HepG2 (cell line): Measurements from ENCODE around the gene OR2L8.

Source experiments
- MEIS1 ChIP-seq: sonication (generic); formaldehyde crosslinking; IDR thresholded peaks from 2 replicates; pipeline ENCODE4 v1.9.0; 2021; ENCODE audit warnings: mild to moderate bottlenecking, missing genetic modification reagents, moderate library complexity, borderline replicate concordance
- POLR2A ChIP-seq, 2 experiments: IDR thresholded peaks; 2 replicates each; pipeline ENCODE4 v1.6.1; 2011; ENCODE audit warnings: low read depth in 2 of 2, low read length in 2 of 2, mild to moderate bottlenecking in 1 of 2, moderate library complexity in 1 of 2; ENCODE audit not compliant: insufficient read depth in 1 of 2
- RAD21 ChIP-seq: fragments of 450-650 bp; formaldehyde crosslinking; IDR thresholded peaks from 2 replicates; pipeline ENCODE4 v1.5.0; 2020; ENCODE audit warnings: mild to moderate bottlenecking
- RBFOX2 ChIP-seq: fragments of 200-400 bp; formaldehyde crosslinking; IDR thresholded peaks from 2 replicates; pipeline ENCODE4 v1.6.1; 2017; ENCODE audit warnings: low read depth, mild to moderate bottlenecking, low read length
- SIX4 ChIP-seq: sonication (generic); formaldehyde crosslinking; IDR thresholded peaks from 2 replicates; pipeline ENCODE4 v1.4.0; 2020; ENCODE audit warnings: missing genetic modification reagents
- YEATS4 ChIP-seq: sonication (generic); formaldehyde crosslinking; IDR thresholded peaks from 2 replicates; pipeline ENCODE4 v1.4.0; 2020; ENCODE audit warnings: missing genetic modification reagents, borderline replicate concordance
- ZBTB38 ChIP-seq: sonication (generic); formaldehyde crosslinking; IDR thresholded peaks from 2 replicates; pipeline ENCODE4 v1.5.1; 2020; ENCODE audit warnings: mild to moderate bottlenecking, missing genetic modification reagents
- ZNF607 ChIP-seq: sonication (generic); formaldehyde crosslinking; IDR thresholded peaks from 2 replicates; pipeline ENCODE4 v1.5.1; 2020; ENCODE audit warnings: missing genetic modification reagents, mild to moderate bottlenecking, borderline replicate concordance
- TF ChIP-seq, protein P1 (sequence below): sonication (generic); formaldehyde crosslinking; conservative IDR thresholded peaks from 2 replicates; pipeline ENCODE4 v1.4.0; 2020; ENCODE audit warnings: missing genetic modification reagents
- TF ChIP-seq, protein P2 (sequence below): sonication (generic); formaldehyde crosslinking; IDR thresholded peaks from 2 replicates; pipeline ENCODE4 v1.4.0; 2020; ENCODE audit warnings: missing genetic modification reagents

DNA sequence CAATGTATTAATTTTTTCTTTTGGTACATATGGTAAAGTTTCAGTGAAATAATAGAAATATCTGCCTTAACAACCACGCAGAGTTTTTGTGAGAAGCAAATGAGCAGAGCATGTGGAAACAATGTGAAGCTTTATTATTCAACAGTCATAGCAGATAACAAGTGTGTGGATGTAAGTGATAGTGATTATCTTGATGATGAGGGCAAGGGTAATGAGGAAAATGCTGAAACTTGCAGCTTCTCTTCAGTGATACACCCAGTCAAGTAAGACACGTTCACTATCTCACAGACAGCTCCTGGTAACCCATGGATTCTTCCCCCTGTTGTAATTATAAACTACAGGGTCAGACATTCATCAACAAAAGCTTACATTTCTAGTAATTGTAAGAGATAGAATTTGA is 50.2 kb downstream of the OR2L8 start:
- TF ChIP-seq SIX4 (CRISPR knock-in tag), result no peak
- TF ChIP-seq RBFOX2, result no peak
- TF ChIP-seq MEIS1 (CRISPR knock-in tag), result no peak
- TF ChIP-seq POLR2A (IDR thresholded peaks at IDR 0.05; ENCODE audit: insufficient read depth in 1 of 2, low read depth in 2 of 2, low read length in 2 of 2), result no peak
- TF ChIP-seq YEATS4 (CRISPR knock-in tag), result no peak
- TF ChIP-seq ZNF607 (CRISPR knock-in tag), result no peak
- TF ChIP-seq, protein P1, sequence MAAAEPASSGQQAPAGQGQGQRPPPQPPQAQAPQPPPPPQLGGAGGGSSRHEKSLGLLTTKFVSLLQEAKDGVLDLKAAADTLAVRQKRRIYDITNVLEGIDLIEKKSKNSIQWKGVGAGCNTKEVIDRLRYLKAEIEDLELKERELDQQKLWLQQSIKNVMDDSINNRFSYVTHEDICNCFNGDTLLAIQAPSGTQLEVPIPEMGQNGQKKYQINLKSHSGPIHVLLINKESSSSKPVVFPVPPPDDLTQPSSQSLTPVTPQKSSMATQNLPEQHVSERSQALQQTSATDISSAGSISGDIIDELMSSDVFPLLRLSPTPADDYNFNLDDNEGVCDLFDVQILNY (CRISPR knock-in tag), result no peak
- TF ChIP-seq ZBTB38 (CRISPR knock-in tag), result no peak
- TF ChIP-seq, protein P2, sequence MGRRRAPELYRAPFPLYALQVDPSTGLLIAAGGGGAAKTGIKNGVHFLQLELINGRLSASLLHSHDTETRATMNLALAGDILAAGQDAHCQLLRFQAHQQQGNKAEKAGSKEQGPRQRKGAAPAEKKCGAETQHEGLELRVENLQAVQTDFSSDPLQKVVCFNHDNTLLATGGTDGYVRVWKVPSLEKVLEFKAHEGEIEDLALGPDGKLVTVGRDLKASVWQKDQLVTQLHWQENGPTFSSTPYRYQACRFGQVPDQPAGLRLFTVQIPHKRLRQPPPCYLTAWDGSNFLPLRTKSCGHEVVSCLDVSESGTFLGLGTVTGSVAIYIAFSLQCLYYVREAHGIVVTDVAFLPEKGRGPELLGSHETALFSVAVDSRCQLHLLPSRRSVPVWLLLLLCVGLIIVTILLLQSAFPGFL (CRISPR knock-in tag), result no peak
- TF ChIP-seq RAD21, result no peak
